ENCODE measurements around the gene C1QTNF8. TPM values are rescaled to one million over a fixed set of nuclear protein-coding genes. Genes with fewer than 3 reads are reported as not detected.

The C1QTNF8 gene
- total and polyA plus RNA-seq, 2 of the 13 experiments (the other 11 are each of a cell fraction or from before 2014, with no cell fraction given), result 0.09 TPM; not detected in 1

DNA sequence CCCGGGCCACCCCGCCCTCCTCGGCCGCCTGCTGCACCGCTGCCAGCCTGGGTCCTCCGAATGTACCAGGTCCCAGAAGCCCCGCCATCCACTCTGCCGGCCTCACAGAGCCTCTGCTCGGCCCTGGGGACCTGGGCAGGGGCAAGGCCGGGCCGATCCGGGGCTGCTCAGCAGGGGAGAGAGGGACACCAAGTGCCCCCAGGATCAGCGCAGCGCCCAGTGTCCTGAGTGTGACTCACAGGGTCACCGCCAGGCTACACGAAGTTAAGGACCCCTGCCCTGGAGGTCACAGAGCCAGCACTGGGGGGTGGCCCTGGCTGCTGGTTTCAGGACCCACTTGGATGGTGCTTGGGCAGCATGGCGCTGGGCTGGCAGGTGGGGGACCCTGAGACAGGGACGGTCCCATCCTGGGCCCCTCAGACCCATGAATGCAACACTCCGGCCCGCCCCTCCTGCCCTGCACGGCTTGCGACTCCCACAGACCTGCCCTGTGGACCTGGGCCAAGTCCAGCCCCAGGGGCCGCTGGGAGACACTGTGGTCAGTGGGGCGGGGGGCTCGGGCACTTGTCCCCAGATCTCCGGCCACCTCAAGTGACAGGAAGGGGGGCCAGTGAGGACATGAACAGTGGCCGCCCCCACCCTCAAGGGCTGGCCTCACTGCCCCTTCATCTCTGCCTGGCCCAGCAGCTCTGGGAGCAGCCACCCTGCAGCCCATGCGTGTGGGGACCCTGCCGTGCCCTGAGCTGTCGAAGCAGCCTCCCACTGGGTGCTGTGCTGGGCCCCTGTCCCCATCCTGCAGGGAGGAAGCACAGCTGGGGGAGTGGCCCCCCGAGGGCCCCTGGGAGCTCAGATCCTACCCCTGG, 46.7 kb downstream of the C1QTNF8 start (continued):
- TF ChIP-seq, protein P1, sequence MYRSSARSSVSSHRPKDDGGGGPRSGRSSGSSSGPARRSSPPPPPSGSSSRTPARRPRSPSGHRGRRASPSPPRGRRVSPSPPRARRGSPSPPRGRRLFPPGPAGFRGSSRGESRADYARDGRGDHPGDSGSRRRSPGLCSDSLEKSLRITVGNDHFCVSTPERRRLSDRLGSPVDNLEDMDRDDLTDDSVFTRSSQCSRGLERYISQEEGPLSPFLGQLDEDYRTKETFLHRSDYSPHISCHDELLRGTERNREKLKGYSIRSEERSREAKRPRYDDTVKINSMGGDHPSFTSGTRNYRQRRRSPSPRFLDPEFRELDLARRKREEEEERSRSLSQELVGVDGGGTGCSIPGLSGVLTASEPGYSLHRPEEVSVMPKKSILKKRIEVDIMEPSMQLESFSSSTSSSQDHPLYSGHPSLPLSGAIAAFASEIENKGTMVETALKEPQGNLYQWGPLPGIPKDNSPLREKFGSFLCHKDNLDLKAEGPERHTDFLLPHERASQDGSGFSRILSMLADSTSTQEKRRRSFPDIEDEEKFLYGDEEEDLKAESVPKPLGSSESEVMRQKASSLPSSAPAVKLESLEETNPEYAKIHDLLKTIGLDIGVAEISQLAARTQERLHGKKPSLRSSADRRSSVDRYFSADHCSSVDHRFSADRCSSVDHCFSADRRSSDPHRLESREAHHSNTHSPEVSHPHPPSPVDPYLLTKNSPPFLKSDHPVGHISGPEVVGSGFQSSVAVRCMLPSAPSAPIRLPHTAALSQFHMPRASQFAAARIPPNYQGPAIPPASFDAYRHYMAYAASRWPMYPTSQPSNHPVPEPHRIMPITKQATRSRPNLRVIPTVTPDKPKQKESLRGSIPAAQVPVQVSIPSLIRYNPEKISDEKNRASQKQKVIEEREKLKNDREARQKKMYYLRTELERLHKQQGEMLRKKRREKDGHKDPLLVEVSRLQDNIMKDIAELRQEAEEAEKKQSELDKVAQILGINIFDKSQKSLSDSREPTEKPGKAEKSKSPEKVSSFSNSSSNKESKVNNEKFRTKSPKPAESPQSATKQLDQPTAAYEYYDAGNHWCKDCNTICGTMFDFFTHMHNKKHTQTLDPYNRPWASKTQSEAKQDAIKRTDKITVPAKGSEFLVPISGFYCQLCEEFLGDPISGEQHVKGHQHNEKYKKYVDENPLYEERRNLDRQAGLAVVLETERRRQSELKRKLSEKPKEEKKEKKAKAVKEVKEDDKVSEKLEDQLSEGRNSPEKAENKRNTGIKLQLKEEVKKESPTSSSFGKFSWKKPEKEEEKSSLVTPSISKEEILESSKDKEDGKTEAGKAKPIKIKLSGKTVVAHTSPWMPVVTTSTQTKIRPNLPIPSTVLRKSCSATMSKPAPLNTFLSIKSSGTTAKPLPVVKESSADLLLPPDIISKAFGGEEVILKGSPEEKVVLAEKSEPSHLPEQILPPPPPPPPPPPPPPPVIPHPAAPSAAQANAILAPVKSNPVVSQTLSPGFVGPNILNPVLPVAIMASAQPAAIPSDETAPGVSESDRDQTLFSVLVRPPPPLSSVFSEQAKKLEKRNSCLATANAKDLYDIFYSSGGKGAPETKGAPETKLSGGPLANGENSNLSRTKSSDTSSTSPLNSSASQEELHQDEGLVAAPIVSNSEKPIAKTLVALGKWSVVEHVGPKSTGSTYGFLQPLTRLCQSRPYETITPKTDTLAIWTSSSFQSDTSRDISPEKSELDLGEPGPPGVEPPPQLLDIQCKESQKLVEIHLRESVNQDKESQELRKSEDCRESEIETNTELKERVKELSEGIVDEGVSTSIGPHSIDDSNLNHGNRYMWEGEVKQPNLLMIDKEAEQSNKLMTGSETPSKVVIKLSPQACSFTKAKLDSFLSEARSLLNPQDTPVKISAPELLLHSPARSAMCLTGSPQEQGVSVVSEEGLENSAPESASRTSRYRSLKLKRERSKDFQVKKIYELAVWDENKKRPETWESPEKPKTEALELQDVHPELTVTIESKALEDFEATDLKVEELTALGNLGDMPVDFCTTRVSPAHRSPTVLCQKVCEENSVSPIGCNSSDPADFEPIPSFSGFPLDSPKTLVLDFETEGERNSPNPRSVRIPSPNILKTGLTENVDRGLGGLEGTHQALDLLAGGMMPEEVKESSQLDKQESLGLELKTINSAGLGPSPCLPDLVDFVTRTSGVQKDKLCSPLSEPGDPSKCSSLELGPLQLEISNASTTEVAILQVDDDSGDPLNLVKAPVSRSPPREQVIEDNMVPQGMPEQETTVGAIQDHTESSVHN (CRISPR knock-in tag; IDR thresholded peaks at IDR 0.05), result no peak
- no peak for TF ChIP-seq MBNL3 (CRISPR knock-in tag; conservative IDR thresholded peaks at IDR 0.05)
- no peak for TF ChIP-seq SAFB2 (CRISPR knock-in tag; IDR thresholded peaks at IDR 0.05; ENCODE audit: borderline replicate concordance, low read depth)
- no peak for TF ChIP-seq ZNF75D (CRISPR knock-in tag; IDR thresholded peaks at IDR 0.05; ENCODE audit: borderline replicate concordance)
- TF ChIP-seq ZFP82 (CRISPR knock-in tag; IDR thresholded peaks at IDR 0.05; ENCODE audit: borderline replicate concordance), result no peak
- no peak for TF ChIP-seq ZNF501 (CRISPR knock-in tag; IDR thresholded peaks at IDR 0.05)
- no peak; the same call in 1 of the 2 replicates for TF ChIP-seq ZFX (CRISPR knock-in tag; IDR thresholded peaks at IDR 0.05; ENCODE audit: low read depth)
- TF ChIP-seq NR2F2 (IDR thresholded peaks at IDR 0.05; ENCODE audit: borderline replicate concordance, low read depth), result no peak
- TF ChIP-seq ZNF256 (CRISPR knock-in tag; conservative IDR thresholded peaks at IDR 0.05), result no peak
- TF ChIP-seq KDM3A (CRISPR knock-in tag; IDR thresholded peaks at IDR 0.05; ENCODE audit: low read depth), result no peak
- TF ChIP-seq IKZF1 (IDR thresholded peaks at IDR 0.05), result no peak
- TF ChIP-seq, protein P2, sequence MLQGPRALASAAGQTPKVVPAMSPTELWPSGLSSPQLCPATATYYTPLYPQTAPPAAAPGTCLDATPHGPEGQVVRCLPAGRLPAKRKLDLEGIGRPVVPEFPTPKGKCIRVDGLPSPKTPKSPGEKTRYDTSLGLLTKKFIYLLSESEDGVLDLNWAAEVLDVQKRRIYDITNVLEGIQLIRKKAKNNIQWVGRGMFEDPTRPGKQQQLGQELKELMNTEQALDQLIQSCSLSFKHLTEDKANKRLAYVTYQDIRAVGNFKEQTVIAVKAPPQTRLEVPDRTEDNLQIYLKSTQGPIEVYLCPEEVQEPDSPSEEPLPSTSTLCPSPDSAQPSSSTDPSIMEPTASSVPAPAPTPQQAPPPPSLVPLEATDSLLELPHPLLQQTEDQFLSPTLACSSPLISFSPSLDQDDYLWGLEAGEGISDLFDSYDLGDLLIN (CRISPR knock-in tag; IDR thresholded peaks at IDR 0.05; ENCODE audit: borderline replicate concordance), result no peak
- TF ChIP-seq HCFC1 (IDR thresholded peaks at IDR 0.05; ENCODE audit: low read depth, low read length), result no peak
- 0 out of 2 replicates have a peak, but pooled peaks have one; percentile 9 for TF ChIP-seq ZNF451 (CRISPR knock-in tag; IDR thresholded peaks at IDR 0.05)
- TF ChIP-seq, protein P3, sequence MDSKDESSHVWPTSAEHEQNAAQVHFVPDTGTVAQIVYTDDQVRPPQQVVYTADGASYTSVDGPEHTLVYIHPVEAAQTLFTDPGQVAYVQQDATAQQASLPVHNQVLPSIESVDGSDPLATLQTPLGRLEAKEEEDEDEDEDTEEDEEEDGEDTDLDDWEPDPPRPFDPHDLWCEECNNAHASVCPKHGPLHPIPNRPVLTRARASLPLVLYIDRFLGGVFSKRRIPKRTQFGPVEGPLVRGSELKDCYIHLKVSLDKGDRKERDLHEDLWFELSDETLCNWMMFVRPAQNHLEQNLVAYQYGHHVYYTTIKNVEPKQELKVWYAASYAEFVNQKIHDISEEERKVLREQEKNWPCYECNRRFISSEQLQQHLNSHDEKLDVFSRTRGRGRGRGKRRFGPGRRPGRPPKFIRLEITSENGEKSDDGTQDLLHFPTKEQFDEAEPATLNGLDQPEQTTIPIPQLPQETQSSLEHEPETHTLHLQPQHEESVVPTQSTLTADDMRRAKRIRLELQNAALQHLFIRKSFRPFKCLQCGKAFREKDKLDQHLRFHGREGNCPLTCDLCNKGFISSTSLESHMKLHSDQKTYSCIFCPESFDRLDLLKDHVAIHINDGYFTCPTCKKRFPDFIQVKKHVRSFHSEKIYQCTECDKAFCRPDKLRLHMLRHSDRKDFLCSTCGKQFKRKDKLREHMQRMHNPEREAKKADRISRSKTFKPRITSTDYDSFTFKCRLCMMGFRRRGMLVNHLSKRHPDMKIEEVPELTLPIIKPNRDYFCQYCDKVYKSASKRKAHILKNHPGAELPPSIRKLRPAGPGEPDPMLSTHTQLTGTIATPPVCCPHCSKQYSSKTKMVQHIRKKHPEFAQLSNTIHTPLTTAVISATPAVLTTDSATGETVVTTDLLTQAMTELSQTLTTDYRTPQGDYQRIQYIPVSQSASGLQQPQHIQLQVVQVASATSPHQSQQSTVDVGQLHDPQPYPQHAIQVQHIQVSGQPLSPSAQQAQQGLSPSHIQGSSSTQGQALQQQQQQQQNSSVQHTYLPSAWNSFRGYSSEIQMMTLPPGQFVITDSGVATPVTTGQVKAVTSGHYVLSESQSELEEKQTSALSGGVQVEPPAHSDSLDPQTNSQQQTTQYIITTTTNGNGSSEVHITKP (CRISPR knock-in tag; IDR thresholded peaks at IDR 0.05; ENCODE audit: low read depth), result no peak
- TF ChIP-seq NFIC (IDR thresholded peaks at IDR 0.05; ENCODE audit: low read length), result no peak
- no peak for TF ChIP-seq PHF21A (CRISPR knock-in tag; IDR thresholded peaks at IDR 0.05)
